HG02973 (cell line): ENCODE data around the gene FHL1.
A peak's percentile ranks its signal among the peaks of the same experiment; 100 is the strongest.
"Not testable (repeated sequence)": the region's sequence is repeated elsewhere in the genome, so short reads cannot be mapped to it uniquely, and the experiment has no call there.

Experiments used
- ATAC-seq: cut with Tn5 transposase; IDR thresholded peaks from one replicate; pipeline ENCODE4 v1.9.1; 2021; ENCODE audit warnings: moderate library complexity; ENCODE audit not compliant: unreplicated experiment

Gene FHL1

GRCh38 chrX:136206916-136207315 lies 59.6 kb downstream of the FHL1 start:
- no peak for ATAC-seq

GRCh38 chrX:136207546-136207945 lies 60.2 kb downstream of the FHL1 start:
- no peak for ATAC-seq

- ATAC-seq = no peak
These were observed 61.8 kb downstream of the FHL1 start for GRCh38 chrX:136209016-136209738.

GRCh38 chrX:136209751-136210150 lies 62.4 kb downstream of the FHL1 start:
- no peak for ATAC-seq

- no peak for ATAC-seq
These were observed 62.9 kb downstream of the FHL1 start for GRCh38 chrX:136210243-136210642.

GRCh38 chrX:136210806-136211205 lies 63.5 kb downstream of the FHL1 start:
- no peak for ATAC-seq

- no peak for ATAC-seq
These were observed 64.6 kb downstream of the FHL1 start for GRCh38 chrX:136211766-136212556.

- no peak for ATAC-seq
These were observed 65.3 kb downstream of the FHL1 start for GRCh38 chrX:136212557-136213111.

- ATAC-seq = no peak
These were observed 67.2 kb downstream of the FHL1 start for GRCh38 chrX:136214551-136214950.

- ATAC-seq = no peak
These were observed 68.2 kb downstream of the FHL1 start for GRCh38 chrX:136215559-136215958.

GRCh38 chrX:136219893-136220292 lies 72.6 kb downstream of the FHL1 start:
- ATAC-seq = no peak

GRCh38 chrX:136220540-136220939 lies 73.2 kb downstream of the FHL1 start:
- no peak for ATAC-seq

- no peak for ATAC-seq
These were observed 73.6 kb downstream of the FHL1 start for GRCh38 chrX:136220951-136221350.

- ATAC-seq = no peak
These were observed 74.6 kb downstream of the FHL1 start for GRCh38 chrX:136221851-136222513.

- no peak for ATAC-seq
These were observed 79.7 kb downstream of the FHL1 start for GRCh38 chrX:136227074-136227473.

GRCh38 chrX:136227948-136228838 lies 80.9 kb downstream of the FHL1 start:
- ATAC-seq = peak; percentile 61

- ATAC-seq = peak; percentile 48
These were observed 81.5 kb downstream of the FHL1 start for GRCh38 chrX:136228839-136229207.

- ATAC-seq = no peak
These were observed 89.7 kb downstream of the FHL1 start for GRCh38 chrX:136237074-136237473.

- not testable (repeated sequence) for ATAC-seq
These were observed 90.5 kb downstream of the FHL1 start for GRCh38 chrX:136237849-136238248.

GRCh38 chrX:136246201-136246600 lies 98.9 kb downstream of the FHL1 start:
- no peak for ATAC-seq
